A549 (cell line): Measurements from ENCODE around the gene PLPP4. TPM values are rescaled to one million over a fixed set of nuclear protein-coding genes. Genes with fewer than 3 reads are reported as not detected.

Experiments
- ATAC-seq, 2 experiments: fragments of 200-7000 bp in 1 of 2; fragments of >200 bp in 1 of 2; cut with Nextera tagmentation in 1 of 2; cut with Tn5 transposase in 1 of 2; 3 replicates each; pipeline versions ENCODE4 v1.8.0 to v1.9.1; 2018 to 2020; ENCODE audit warnings: mild to moderate bottlenecking in 1 of 2, moderate library complexity in 1 of 2
- CTCF ChIA-PET: fragments of 300-600 bp; sonication (Branson Sonifier 250); formaldehyde crosslinking; extraction: SDS; loops from one replicate; lab custom pipeline; 2021; ENCODE audit warnings: antibody characterized with exemption, inconsistent platforms; lab: Yijun Ruan, JAX
- POLR2A ChIA-PET: fragments of 350-600 bp; formaldehyde crosslinking; extraction: SDS; loops from one replicate; lab custom pipeline; 2021; ENCODE audit warnings: antibody characterized with exemption, inconsistent platforms; lab: Yijun Ruan, JAX
- DNase-seq, 2 experiments: peaks; one replicate each; pipeline versions ENCODE4 v3.0.0 to v3.0.0-alpha.2; 2011 to 2016; ENCODE audit warnings: low read depth in 1 of 2, low spot score in 1 of 2
- FAIRE-seq: peaks from 2 replicates; lab custom pipeline; 2011; peaks lifted over from hg19 to GRCh38; lab: Jason Lieb, UNC
- H3K27ac ChIP-seq, 2 experiments: fragments of >200 bp; sonication (Bioruptor Twin); formaldehyde crosslinking; 3 replicates each; pipeline ENCODE4 v1.5.1; 2016 to 2017
- H3K4me1 ChIP-seq: fragments of >200 bp; sonication (Bioruptor Twin); formaldehyde crosslinking; 3 replicates; pipeline ENCODE4 v1.6.1; 2016
- H3K4me2 ChIP-seq: fragments of >200 bp; sonication (Bioruptor Twin); formaldehyde crosslinking; 3 replicates; pipeline ENCODE4 v1.6.1; 2016
- H3K4me3 ChIP-seq: fragments of >200 bp; sonication (Bioruptor Twin); formaldehyde crosslinking; 3 replicates; pipeline ENCODE4 v1.5.1; 2016
- H3K9me3 ChIP-seq: fragments of >200 bp; sonication (Bioruptor Twin); formaldehyde crosslinking; 3 replicates; pipeline ENCODE4 v1.6.1; 2016
- CBX8 ChIP-seq: fragments of 200-600 bp; sonication (generic); IDR thresholded peaks from 2 replicates; pipeline ENCODE4 v1.6.1; 2016
- CEBPB ChIP-seq, 2 experiments: fragments of >200 bp in 1 of 2; sonication (Bioruptor Twin) in 1 of 2; formaldehyde crosslinking in 1 of 2; IDR thresholded peaks; 2 replicates each; pipeline ENCODE4 v1.6.1; 2012 to 2016
- CHD4 ChIP-seq: fragments of 200-600 bp; sonication (generic); IDR thresholded peaks from 2 replicates; pipeline ENCODE4 v1.6.1; 2016; ENCODE audit warnings: antibody characterized with exemption, mild to moderate bottlenecking, borderline replicate concordance
- EHF ChIP-seq: fragments of 250-450 bp; sonication (Bioruptor Pico); IDR thresholded peaks from 2 replicates; pipeline ENCODE4 v1.5.0; 2020; ENCODE audit warnings: mild to moderate bottlenecking
- ESRRA ChIP-seq: fragments of 150-350 bp; IDR thresholded peaks from 2 replicates; pipeline ENCODE4 v1.6.1; 2014; ENCODE audit warnings: mild to moderate bottlenecking, low read length, borderline replicate concordance
- JUN ChIP-seq, 2 experiments: fragments of >200 bp; sonication (Bioruptor Twin); formaldehyde crosslinking; IDR thresholded peaks; 2 replicates in 1 of 2; 3 replicates in 1 of 2; pipeline ENCODE4 v1.6.1; 2016 to 2017
- MAFK ChIP-seq: fragments of 450-650 bp; IDR thresholded peaks from 2 replicates; pipeline ENCODE4 v1.6.1; 2014; ENCODE audit not compliant: partially characterized antibody
- NR3C1 ChIP-seq: fragments of >200 bp; sonication (Bioruptor Twin); formaldehyde crosslinking; IDR thresholded peaks from 3 replicates; pipeline ENCODE4 v1.6.1; 2017
- PHF8 ChIP-seq: fragments of 200-600 bp; sonication (generic); IDR thresholded peaks from 2 replicates; pipeline ENCODE4 v1.6.1; 2016; ENCODE audit warnings: low read depth, mild to moderate bottlenecking, antibody characterized with exemption, moderate library complexity, borderline replicate concordance
- WGBS: methylation state at CpG from one replicate; pipeline ENCODE4 v1.1.6; 2017; ENCODE audit errors: missing lambda C conversion rate; 5-methylcytosine and 5-hydroxymethylcytosine counted together
- polyA plus RNA-seq, 4 experiments: library from polyadenylated mRNA; depleted of rRNA in 3 of 4; stranded (reverse); fragments of >200 nt; fragmentation: RNase III in 1 of 4; extraction: RNeasy Plus Mini Kit Qiagen cat#74134 plus additional on column Dnase treatment in 1 of 4; gene quantifications; 2 replicates in 3 of 4; 3 replicates in 1 of 4; pipeline ENCODE4 v1.2.3, GENCODE V29; 2011 to 2017
- TF ChIP-seq, protein P1 (sequence below): fragments of 250-450 bp; sonication (Bioruptor Pico); IDR thresholded peaks from 2 replicates; pipeline ENCODE4 v1.5.0; 2021; ENCODE audit warnings: mild to moderate bottlenecking, moderate library complexity, borderline replicate concordance

PLPP4 gene
- polyA plus RNA-seq, 2 of the 4 experiments (the other 2 are of a cell fraction), result not detected

DNA sequence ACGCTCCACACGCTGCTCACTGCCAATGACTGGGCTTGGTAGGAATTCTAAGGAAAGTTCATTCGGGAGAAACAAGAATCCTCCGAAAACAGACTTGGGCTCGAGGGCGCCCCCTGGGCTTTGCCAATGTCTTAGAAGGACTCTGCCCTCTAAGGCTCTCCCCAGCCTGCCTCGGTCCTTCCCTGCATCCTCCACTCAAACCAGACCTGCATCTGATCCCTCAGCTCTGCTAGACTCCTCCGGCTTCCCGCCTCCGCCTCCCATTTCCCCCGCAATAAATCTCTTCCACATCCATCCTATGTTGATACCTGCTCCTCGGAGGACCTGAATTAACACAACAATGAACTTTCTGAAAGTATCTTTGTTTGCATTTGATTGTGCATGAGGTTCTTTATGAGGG is 177.6 kb downstream of the PLPP4 start:
- whole genome bisulfite sequencing, result 28% methylated on average over 12 of the region's 12 CpGs
- TF ChIP-seq ESRRA, result no peak
- TF ChIP-seq EHF (CRISPR knock-in tag), result no peak
- TF ChIP-seq CHD4, result no peak
- TF ChIP-seq, protein P1, sequence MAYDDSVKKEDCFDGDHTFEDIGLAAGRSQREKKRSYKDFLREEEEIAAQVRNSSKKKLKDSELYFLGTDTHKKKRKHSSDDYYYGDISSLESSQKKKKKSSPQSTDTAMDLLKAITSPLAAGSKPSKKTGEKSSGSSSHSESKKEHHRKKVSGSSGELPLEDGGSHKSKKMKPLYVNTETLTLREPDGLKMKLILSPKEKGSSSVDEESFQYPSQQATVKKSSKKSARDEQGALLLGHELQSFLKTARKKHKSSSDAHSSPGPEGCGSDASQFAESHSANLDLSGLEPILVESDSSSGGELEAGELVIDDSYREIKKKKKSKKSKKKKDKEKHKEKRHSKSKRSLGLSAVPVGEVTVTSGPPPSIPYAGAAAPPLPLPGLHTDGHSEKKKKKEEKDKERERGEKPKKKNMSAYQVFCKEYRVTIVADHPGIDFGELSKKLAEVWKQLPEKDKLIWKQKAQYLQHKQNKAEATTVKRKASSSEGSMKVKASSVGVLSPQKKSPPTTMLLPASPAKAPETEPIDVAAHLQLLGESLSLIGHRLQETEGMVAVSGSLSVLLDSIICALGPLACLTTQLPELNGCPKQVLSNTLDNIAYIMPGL, result no peak
- TF ChIP-seq CBX8, result no peak
- no peak for TF ChIP-seq NR3C1
- TF ChIP-seq PHF8, result no peak
- TF ChIP-seq MAFK, result no peak
- TF ChIP-seq JUN (IDR thresholded peaks at IDR 0.05), result no peak
- TF ChIP-seq CEBPB (IDR thresholded peaks at IDR 0.05), result no peak
- ChIA-PET POLR2A (no interaction called here), CTCF (interaction anchor here (1.5 to 1.6 kb wide), 2 partner anchors 13 to 211 kb away, joined by 4 to 5 read pairs; no protein-coding TSS in a partner anchor)
- DNase-seq (peak in 1 of 2 experiments; percentile 17), ATAC-seq (peak in 1 of 2 experiments; percentile 58; a peak in 3 of 6 replicates), FAIRE-seq (no peak)
- H3K4me3 ChIP-seq, result no peak overlapping the region
- no peak overlapping the region for H3K4me2 ChIP-seq
- H3K27ac ChIP-seq, result no peak overlapping the region
- no peaks in the 10 kb centered on the region for H3K9me3 ChIP-seq
- H3K4me1 ChIP-seq, result no peaks in the 10 kb centered on the region
